Endothelial cell of umbilical vein (primary cell): ENCODE data around the gene SEPTIN10. TPM values are rescaled to one million over a fixed set of nuclear protein-coding genes. Genes with fewer than 3 reads are reported as not detected.
A peak's percentile ranks its signal among the peaks of the same experiment; 100 is the strongest.

ENCODE experiments used
- BruUV-seq: library from RNA; stranded (reverse); fragments of 400-500 nt; replicated peaks from 2 replicates; lab custom pipeline; 2021; lab: Mats Ljungman, UMichigan
- CTCF ChIA-PET: fragments of 300-600, 350-600 bp; sonication (Branson Sonifier 250); formaldehyde crosslinking; loops from one replicate; lab custom pipeline; 2021; ENCODE audit warnings: antibody characterized with exemption, inconsistent platforms; lab: Charles Lee
- POLR2A ChIA-PET: fragments of 300-600, 350-600 bp; sonication (Branson Sonifier 250); formaldehyde crosslinking; loops from one replicate; lab custom pipeline; 2021; ENCODE audit warnings: antibody characterized with exemption, inconsistent platforms; lab: Charles Lee
- DNase-seq: peaks from one replicate; pipeline ENCODE4 v3.0.0-alpha.2; 2011; ENCODE audit warnings: low read depth, low spot score
- FAIRE-seq: peaks from 2 replicates; lab custom pipeline; 2011; peaks lifted over from hg19 to GRCh38; lab: Jason Lieb, UNC
- H2AFZ ChIP-seq: 2 replicates; pipeline ENCODE4 v1.6.0; 2012; ENCODE audit warnings: low read depth, low read length, control low read depth, inconsistent platforms
- H3K27ac ChIP-seq: 2 replicates; pipeline ENCODE4 v1.5.1; 2011; ENCODE audit warnings: low read depth, mild to moderate bottlenecking, control low read depth, low read length, moderate library complexity; ENCODE audit not compliant: insufficient read depth
- H3K27me3 ChIP-seq, 2 experiments: 2 replicates each; pipeline versions ENCODE4 v1.6.0 to v1.6.1; 2011; ENCODE audit warnings: low read length in 2 of 2, mixed read lengths in 1 of 2; ENCODE audit not compliant: control insufficient read depth in 2 of 2, insufficient read depth in 2 of 2
- H3K36me3 ChIP-seq, 2 experiments: 2 replicates in 1 of 2; 3 replicates in 1 of 2; pipeline ENCODE4 v1.5.1; 2011; ENCODE audit warnings: low read length in 2 of 2, mild to moderate bottlenecking in 1 of 2, moderate library complexity in 1 of 2; ENCODE audit not compliant: control insufficient read depth in 2 of 2, insufficient read depth in 2 of 2; ENCODE audit errors: extremely low read depth in 1 of 2
- H3K4me1 ChIP-seq: 3 replicates; pipeline ENCODE4 v1.5.1; 2011; ENCODE audit warnings: mild to moderate bottlenecking, low read length; ENCODE audit not compliant: control insufficient read depth, insufficient read depth; ENCODE audit errors: extremely low read depth
- H3K4me2 ChIP-seq: 2 replicates; pipeline ENCODE4 v1.6.1; 2011; ENCODE audit warnings: low read length, control low read depth, mixed read lengths; ENCODE audit not compliant: insufficient read depth
- H3K4me3 ChIP-seq, 3 experiments: fragments of 200-600 bp in 1 of 3; sonication (generic), shearing (Covaris generic) in 1 of 3; replicated peaks in 1 of 3; 2 replicates each; pipeline ENCODE4 v1.5.1; 2011 to 2016; ENCODE audit warnings: control low read depth in 3 of 3, low read length in 3 of 3, mild to moderate bottlenecking in 2 of 3, inconsistent platforms in 1 of 3, low read depth in 1 of 3, moderate library complexity in 1 of 3; ENCODE audit not compliant: insufficient read depth in 1 of 3
- H3K79me2 ChIP-seq: 2 replicates; pipeline ENCODE4 v1.6.0; 2012; ENCODE audit warnings: low read length, inconsistent platforms; ENCODE audit not compliant: control insufficient read depth, insufficient read depth
- H3K9ac ChIP-seq: replicated peaks from 2 replicates; pipeline ENCODE3; 2011; ENCODE audit warnings: low read length, control low read depth; ENCODE audit not compliant: insufficient read depth; ENCODE audit errors: extremely low read depth
- H3K9me1 ChIP-seq: replicated peaks from 3 replicates; pipeline ENCODE4 v1.6.0; 2011; ENCODE audit warnings: mild to moderate bottlenecking, low read length; ENCODE audit not compliant: control insufficient read depth, insufficient read depth; ENCODE audit errors: extremely low read depth
- H3K9me3 ChIP-seq: replicated peaks from 2 replicates; pipeline ENCODE4 v1.5.1; 2012; ENCODE audit warnings: low read length, inconsistent platforms; ENCODE audit not compliant: control insufficient read depth, insufficient read depth
- H4K20me1 ChIP-seq: replicated peaks from 2 replicates; pipeline ENCODE3; 2011; ENCODE audit warnings: mild to moderate bottlenecking, low read length; ENCODE audit not compliant: control insufficient read depth, insufficient read depth; ENCODE audit errors: extremely low read depth
- CTCF ChIP-seq, 2 donors: IDR thresholded peaks; 1 replicate in 1 of 2; 2 replicates in 1 of 2; pipeline ENCODE4 v1.5.1; 2011; ENCODE audit warnings: low read length in 2 of 2, mild to moderate bottlenecking in 2 of 2, moderate library complexity in 2 of 2, control low read depth in 1 of 2, inconsistent platforms in 1 of 2, low read depth in 1 of 2; ENCODE audit not compliant: insufficient read depth in 1 of 2; ENCODE audit errors: extremely low read depth in 1 of 2
- EZH2 ChIP-seq: IDR thresholded peaks from 2 replicates; pipeline ENCODE4 v1.6.1; 2012; ENCODE audit warnings: borderline replicate concordance, low read depth, mild to moderate bottlenecking, moderate library complexity, low read length, inconsistent platforms; ENCODE audit not compliant: severe bottlenecking
- FOS ChIP-seq: IDR thresholded peaks from 2 replicates; pipeline ENCODE4 v1.6.1; 2011; ENCODE audit warnings: mild to moderate bottlenecking, low read length, moderate library complexity, borderline replicate concordance; ENCODE audit not compliant: insufficient read depth
- GATA2 ChIP-seq: IDR thresholded peaks from 2 replicates; pipeline ENCODE4 v1.7.0; 2011; ENCODE audit warnings: low read depth, mild to moderate bottlenecking, moderate library complexity, mixed read lengths, low read length; ENCODE audit not compliant: insufficient read length, insufficient read depth
- JUN ChIP-seq: IDR thresholded peaks from 2 replicates; pipeline ENCODE4 v1.6.1; 2011; ENCODE audit warnings: borderline replicate concordance, low read depth; ENCODE audit not compliant: insufficient read length, insufficient read depth
- MAX ChIP-seq: IDR thresholded peaks from 2 replicates; pipeline ENCODE4 v1.6.1; 2011; ENCODE audit not compliant: insufficient read depth, insufficient read length
- MYC ChIP-seq: IDR thresholded peaks from one replicate; pipeline ENCODE4 v1.6.1; 2011; ENCODE audit warnings: mild to moderate bottlenecking, low read depth, low read length
- POLR2A ChIP-seq: IDR thresholded peaks from 2 replicates; pipeline ENCODE4 v1.6.1; 2012; ENCODE audit warnings: low read depth, mild to moderate bottlenecking, control low read depth, low read length
- POLR2AphosphoS5 ChIP-seq: IDR thresholded peaks from 2 replicates; pipeline ENCODE4 v1.6.1; 2012; ENCODE audit warnings: low read depth, mild to moderate bottlenecking, control low read depth, low read length, moderate library complexity; ENCODE audit not compliant: insufficient read depth
- dilution Hi-C: fragments of 300-500 bp; cut with MboI; formaldehyde crosslinking; loops from one replicate; pipeline ENCODE4 v1.15.0; 2019; ENCODE audit warnings: low sequenced_read_pairs; ENCODE audit not compliant: extremely low pct_ligation_motif_present
- intact Hi-C: fragments of 100-400 bp; cut with micrococcal nuclease; formaldehyde crosslinking; loops from one replicate; pipeline ENCODE4 v1.10.0; 2022
- polyA plus RNA-seq, 4 experiments: library from polyadenylated mRNA; depleted of rRNA in 3 of 4; stranded (reverse) in 3 of 4; unstranded in 1 of 4; fragments of >200 nt; gene quantifications; 2 replicates each; pipeline versions ENCODE4 v1.2.1 to v1.2.3, GENCODE V29; 2011 to 2012; ENCODE audit warnings: missing spikeins in 1 of 4
- total RNA-seq: library from RNA; stranded (reverse); gene quantifications from 2 replicates; pipeline ENCODE4 v1.2.3, GENCODE V29; 2021

The SEPTIN10 gene
- total and polyA plus RNA-seq, 2 donors (not counting 3 experiments of a cell fraction or from before 2014, with no cell fraction given): 26.1 to 121 TPM

GRCh38 chr2:109638795-109639194, 25.0 kb upstream of the SEPTIN10 start:
- peak; percentile 4 for FAIRE-seq
- Histone ChIP-seq H3K36me3 (no peaks in the 10 kb centered on the region), H3K27ac (no peak overlapping the region), H3K4me2 (no peak overlapping the region), H3K4me3 (no peak overlapping the region), H3K79me2 (no peaks in the 10 kb centered on the region), H3K4me1 (no peaks in the 10 kb centered on the region), H3K9ac (no peak overlapping the region), H3K27me3 (peaks cover 5% of the 10 kb centered on the region in 2 experiments), H3K9me1 (no peaks in the 10 kb centered on the region), H4K20me1 (no peaks in the 10 kb centered on the region), H3K9me3 (no peaks in the 10 kb centered on the region), H2AFZ (no peak overlapping the region)
- POLR2A ChIA-PET: no interaction called here
- dilution Hi-C loops: no loop called here
- BruUV-seq: no TSS peak
- intact Hi-C loops: loop anchor here (10.0 kb wide), 1 partner anchor 554 kb away; no protein-coding TSS in a partner anchor
- TF ChIP-seq CTCF (IDR thresholded peaks at IDR 0.05; ENCODE audit: extremely low read depth in 1 of 2, insufficient read depth in 1 of 2, low read depth in 1 of 2, low read length in 2 of 2) (no peak), POLR2A (no peak), FOS (no peak), EZH2 (no peak), MAX (no peak), POLR2AphosphoS5 (no peak), MYC (no peak), JUN (no peak), GATA2 (no peak)
- CTCF ChIA-PET: interaction anchor here (1.0 kb wide), 1 partner anchor 12 kb away, joined by 3 read pairs; no protein-coding TSS in a partner anchor
- no peak for DNase-seq
